ENCODE results near the gene RERGL.
"Not testable (repeated sequence)": the region's sequence is repeated elsewhere in the genome, so short reads cannot be mapped to it uniquely, and the experiment has no call there.

Gene RERGL, protein sequence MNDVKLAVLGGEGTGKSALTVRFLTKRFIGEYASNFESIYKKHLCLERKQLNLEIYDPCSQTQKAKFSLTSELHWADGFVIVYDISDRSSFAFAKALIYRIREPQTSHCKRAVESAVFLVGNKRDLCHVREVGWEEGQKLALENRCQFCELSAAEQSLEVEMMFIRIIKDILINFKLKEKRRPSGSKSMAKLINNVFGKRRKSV

DNA sequence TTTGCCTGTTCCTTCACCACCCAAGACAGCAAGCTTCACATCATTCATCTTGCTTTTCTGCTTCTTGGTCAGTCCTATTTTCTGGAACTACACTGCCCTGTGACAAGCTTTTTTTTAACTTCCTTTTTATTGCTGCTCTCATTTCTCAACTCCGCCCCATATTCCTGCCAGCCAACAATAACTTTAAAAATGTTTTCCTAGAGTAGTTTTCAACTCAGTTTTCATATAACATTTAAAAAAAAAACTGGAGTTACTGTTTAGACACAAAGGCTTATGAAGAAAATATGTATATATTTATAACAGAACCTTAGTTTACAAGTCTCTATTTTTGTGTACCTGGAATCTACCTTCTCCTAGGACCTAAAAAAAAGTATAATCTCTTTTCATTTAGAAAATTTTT, at the start of gene RERGL:
Gene RERGL (minus strand): TSS at position 101 of the 400 bp plus-strand sequence. CDS start 53 bp downstream, at position 48.
- no peak for FAIRE-seq

- no peak for FAIRE-seq
Observed at GRCh38 chr12:18139254-18139653, 49.3 kb upstream of the RERGL start.

DNA sequence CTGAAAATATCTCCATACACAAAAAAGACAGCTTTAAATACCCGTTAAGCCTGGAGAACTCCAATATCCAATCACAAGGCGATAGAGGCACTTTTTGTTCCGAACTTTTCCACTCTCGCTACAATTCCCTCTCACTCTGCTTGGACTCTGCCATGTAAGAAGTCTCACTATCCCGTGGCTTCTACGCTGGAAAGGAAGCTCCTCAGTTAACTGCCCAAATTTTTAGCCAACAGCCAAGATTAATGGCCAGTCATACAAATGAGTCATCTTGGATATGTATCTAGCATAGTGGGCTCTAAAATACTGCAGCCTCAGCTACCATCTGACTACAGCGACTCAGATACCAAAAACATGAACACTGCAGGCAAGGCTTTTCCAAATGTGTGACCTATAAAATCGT, 45.5 kb upstream of the RERGL start:
- FAIRE-seq: no peak

DNA sequence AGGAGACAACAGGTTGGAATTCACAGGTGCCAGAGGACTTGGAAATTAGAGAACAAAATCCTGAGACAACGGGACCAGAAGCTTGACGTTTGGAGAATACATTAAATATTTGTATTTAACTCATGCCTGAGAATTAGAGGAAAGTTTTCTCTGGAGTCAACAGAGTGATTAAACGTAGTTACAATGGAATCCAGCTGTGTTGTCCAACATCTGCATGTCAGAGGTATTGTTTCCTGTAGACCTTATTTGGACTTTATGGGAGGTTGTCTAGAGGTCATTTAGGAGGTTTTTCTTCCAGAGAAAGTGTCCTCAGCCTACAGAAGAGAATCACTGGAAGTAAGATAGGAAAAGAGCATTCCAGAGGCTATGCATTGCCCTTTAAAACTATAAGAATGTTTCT, 45.1 kb upstream of the RERGL start:
- FAIRE-seq: no peak

DNA sequence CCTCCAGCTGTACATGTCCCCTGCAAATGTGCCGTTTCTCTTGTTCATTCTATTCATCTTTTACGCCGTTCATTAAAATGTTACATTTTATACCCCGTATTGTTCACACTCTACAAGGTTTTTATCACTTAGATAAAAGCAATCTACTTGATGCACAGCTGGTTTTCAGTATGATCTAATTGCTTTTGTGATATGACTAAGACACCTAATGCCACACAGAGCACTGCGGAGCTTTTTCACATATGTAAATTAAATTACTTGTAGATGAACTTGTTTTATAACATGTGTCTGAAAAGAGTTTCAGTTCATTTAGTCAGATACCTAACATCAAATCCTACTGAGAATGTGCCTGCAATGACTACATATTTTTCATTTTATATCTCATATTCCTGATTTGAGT, 40.9 kb upstream of the RERGL start:
- FAIRE-seq: no peak

- no peak for FAIRE-seq
Observed at GRCh38 chr12:18123707-18124106, 33.7 kb upstream of the RERGL start.

- FAIRE-seq: no peak
Observed at GRCh38 chr12:18120899-18121298, 30.9 kb upstream of the RERGL start.

- no peak for FAIRE-seq
Observed at GRCh38 chr12:18108611-18109010, 18.6 kb upstream of the RERGL start.

DNA sequence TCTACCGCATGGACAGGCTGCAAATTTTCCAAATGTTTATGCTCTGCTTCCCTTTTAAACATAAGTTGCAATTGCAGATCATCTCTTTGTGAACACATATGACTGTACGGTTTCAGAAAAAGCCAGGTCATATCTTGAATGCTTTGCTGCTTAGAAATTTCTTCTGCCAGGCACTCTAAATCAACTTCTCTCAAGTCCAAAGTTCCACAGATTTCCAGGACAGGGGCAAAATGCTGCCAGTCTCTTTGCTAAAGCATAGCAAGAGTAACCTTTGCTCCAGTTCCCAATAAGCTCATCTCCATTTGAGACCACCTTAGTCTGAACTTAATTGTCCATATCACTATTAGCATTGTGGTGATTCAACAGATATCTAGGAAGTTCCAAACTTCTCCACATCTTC, 13.6 kb upstream of the RERGL start:
- FAIRE-seq: no peak

DNA sequence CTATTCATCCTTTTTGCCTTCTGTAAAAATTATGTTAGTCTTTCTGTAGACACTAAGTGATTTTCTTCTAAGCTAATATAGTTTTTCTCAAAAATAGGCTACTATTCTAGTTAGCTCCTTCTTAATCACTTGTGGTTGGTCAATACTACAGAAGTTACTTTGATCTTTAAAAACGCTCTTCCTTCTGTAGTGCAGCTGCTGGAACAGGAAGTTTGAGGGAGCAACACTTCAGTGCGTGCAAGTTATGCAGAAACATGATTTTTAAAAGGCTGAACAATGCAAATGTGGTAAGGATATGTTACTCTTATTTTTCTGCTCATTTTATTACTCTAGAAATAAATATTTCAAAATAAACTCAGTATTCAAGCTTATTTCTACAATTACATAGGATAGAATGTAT, 11.1 kb upstream of the RERGL start:
- peak; percentile 29 for FAIRE-seq

DNA sequence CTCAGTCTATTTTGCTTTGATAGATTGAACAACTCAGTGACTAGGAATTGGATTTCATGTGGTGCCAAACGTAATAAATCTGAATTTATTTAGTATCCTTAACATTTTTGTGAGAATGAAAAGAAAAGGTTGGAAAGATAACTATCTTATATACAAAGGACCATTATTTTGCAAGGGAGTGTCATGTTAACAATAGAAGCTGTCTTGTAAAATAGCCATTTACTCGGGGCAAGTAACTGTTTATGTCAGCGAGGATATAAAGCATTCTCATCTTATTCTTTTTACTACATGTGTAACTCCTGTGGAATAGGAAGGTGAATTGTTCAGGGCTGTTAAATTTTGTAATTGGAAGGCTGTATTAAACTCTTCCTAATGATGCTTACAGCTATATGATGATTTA, 5.9 kb downstream of the RERGL start:
- no peak for FAIRE-seq

GRCh38 chr12:18079541-18080246, 10.3 kb downstream of the RERGL start:
- no peak for FAIRE-seq

GRCh38 chr12:18074001-18074400, 16.0 kb downstream of the RERGL start:
- no peak for FAIRE-seq

DNA sequence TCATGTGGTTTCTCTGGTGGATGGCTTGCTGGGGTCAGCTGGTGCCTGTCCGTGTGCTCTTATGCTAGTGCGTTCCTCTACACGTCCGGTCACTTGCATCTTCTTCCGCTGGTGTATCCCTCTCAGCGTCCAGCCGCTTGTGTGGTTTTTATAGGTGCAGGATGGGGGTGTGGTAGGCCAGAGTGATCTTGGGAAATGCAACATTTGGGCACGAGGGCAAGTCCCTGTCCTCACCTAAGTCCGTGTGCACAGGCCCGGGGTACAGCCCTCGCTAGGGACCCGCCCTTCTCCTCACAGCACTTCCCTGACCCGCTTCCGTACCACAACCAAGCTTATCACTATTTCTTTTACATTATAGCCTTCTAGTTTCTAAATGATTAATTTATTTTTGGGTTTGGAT, 17.3 kb downstream of the RERGL start:
- no peak for FAIRE-seq

GRCh38 chr12:18071336-18071735, 18.7 kb downstream of the RERGL start:
- no peak for FAIRE-seq

DNA sequence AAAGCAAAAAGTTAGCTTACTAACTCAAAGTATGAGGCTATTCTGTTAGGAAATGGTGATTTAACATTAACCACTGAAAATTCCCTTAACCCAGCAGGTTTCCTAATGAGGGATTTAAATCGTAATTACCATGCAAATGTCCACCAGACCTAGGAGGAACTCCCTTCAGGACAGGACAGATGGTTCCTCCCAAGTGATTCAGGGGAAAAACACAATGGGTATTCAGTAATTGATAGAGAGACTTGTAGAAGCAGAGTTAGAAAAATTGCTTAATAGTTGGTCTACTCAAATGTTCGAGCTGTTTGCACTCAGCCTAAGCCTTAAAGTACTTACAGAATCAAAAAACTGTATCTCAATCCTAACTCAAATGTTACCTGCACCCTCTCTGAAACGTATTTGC, 21.6 kb downstream of the RERGL start:
- FAIRE-seq: no peak

- FAIRE-seq: no peak
Observed at GRCh38 chr12:18066666-18067065, 23.3 kb downstream of the RERGL start.

DNA sequence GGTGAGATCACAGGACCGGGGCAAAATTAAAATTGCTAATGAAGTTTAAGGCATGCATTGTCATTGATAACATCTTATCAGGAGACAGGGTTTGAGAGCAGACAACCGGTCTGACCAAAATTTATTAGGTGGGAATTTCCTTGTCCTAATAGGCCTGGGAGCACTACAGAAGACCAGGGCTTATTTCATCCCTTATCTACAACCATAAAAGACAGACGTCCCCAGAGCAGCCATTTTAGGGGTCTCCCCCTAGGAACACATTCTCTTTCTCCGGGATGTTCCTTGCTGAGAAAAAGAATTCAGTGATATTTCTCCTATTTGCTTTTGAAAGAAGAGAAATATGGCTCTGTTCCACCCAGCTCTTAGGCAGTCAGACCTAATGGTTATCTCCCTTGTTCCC, 27.1 kb downstream of the RERGL start:
- FAIRE-seq: not testable (repeated sequence)

GRCh38 chr12:18057051-18057450, 32.9 kb downstream of the RERGL start:
- FAIRE-seq: no peak

- FAIRE-seq: peak; percentile 18
Observed at GRCh38 chr12:18054925-18055619, 34.9 kb downstream of the RERGL start.

DNA sequence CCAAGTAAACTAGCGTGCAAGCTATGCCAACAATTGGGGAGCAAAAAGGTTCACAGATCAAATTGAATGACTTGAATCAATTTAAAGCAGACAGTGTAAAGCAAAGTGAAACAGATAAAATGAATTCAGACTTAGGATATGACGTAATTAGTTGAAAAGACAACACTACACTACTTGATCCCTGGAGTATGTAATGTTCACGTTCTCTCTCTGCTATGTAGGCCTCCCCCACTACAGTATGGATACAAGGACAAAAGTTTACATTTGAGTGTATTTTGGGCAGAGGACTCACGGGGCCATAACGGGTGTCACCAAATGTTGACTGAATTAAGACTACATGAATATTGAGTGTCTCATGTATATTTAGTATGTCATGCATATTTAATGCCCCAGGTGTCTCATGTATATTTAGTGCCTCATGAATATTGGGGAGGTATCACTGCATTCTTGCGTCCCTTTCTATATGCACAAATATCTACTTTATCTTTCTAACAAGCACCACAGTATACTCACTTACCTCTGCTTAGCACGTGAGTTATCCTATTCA, 44.5 kb downstream of the RERGL start:
- no peak for FAIRE-seq

DNA sequence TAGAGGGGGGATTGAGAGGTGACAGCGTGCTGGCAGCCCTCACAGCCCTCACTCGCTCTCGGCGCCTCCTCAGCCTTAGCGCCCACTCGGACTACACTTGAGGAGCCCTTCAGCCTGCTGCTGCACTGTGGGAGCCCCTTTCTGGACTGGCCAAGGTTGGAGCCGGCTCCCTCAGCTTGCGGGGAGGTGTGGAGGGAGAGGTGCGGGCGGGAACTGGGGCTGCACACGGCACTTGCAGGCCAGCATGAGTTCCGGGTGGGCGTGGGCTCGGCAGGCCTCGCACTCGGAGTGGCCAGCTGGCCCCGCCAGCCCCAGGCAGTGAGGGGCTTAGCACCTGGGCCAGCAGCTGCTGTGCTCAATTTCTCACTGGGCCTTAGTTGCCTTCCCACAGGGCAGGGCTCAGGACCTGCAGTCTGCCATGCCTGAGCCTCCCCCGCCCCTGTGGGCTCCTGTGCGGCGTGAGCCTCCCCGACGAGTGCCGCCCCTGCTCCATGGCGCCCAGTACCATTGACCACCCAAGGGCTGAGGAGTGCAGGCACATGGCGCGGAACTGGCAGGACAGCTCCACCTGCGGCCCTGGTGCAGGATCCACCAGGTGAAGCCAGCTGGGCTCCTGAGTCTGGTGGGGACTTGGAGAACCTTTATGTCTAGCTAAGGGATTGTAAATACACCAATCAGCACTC, 49.8 kb downstream of the RERGL start:
- not testable (repeated sequence) for FAIRE-seq
